Inflammatory macrophage (primary cell): Measurements from ENCODE around the gene CLDN18.
A peak's percentile ranks its signal among the peaks of the same experiment; 100 is the strongest.

Experiments
- DNase-seq, 2 donors: peaks; one replicate each; pipeline ENCODE4 v3.0.0-alpha.2; 2020 to 2022
- total RNA-seq, 18 experiments: gene quantifications; one replicate each; lab custom pipeline; 2026; ENCODE audit warnings: mixed read lengths in 6 of 18, inconsistent platforms in 2 of 18; lab: John Stamatoyannopoulos, UW

CLDN18 gene
- 0 to 0.03 (median 0) reads per million in 18 experiments for total RNA-seq

GRCh38 chr3:138009476-138010272 is at the start of gene CLDN18:
CLDN18 (plus strand) TSS chr3:138010165; CDS start chr3:138010226, 61 bp downstream.
- DNase-seq, result no peak

GRCh38 chr3:137962251-137962650 is 47.7 kb upstream of the CLDN18 start:
- DNase-seq, result no peak

GRCh38 chr3:137963463-137963862 is 46.5 kb upstream of the CLDN18 start:
- DNase-seq, result no peak

- peak; percentile 44 to 64 for DNase-seq
Observed at GRCh38 chr3:137970914-137971831, 38.8 kb upstream of the CLDN18 start.

GRCh38 chr3:137972396-137972795 is 37.6 kb upstream of the CLDN18 start:
- DNase-seq, result no peak

- no peak for DNase-seq
Observed at GRCh38 chr3:137978328-137978727, 31.6 kb upstream of the CLDN18 start.

GRCh38 chr3:137987723-137988122 is 22.2 kb upstream of the CLDN18 start:
- no peak for DNase-seq

GRCh38 chr3:137988152-137988551 is 21.8 kb upstream of the CLDN18 start:
- DNase-seq, result no peak

GRCh38 chr3:137988982-137989381 is 21.0 kb upstream of the CLDN18 start:
- DNase-seq, result no peak

- DNase-seq, result no peak
Observed at GRCh38 chr3:137990427-137990826, 19.5 kb upstream of the CLDN18 start.

- no peak for DNase-seq
Observed at GRCh38 chr3:137992592-137992991, 17.4 kb upstream of the CLDN18 start.

GRCh38 chr3:137998121-137999042 is 11.6 kb upstream of the CLDN18 start:
- no peak for DNase-seq

GRCh38 chr3:138003069-138003468 is 6.9 kb upstream of the CLDN18 start:
- no peak for DNase-seq

- DNase-seq, result no peak
Observed at GRCh38 chr3:138005627-138006026, 4.3 kb upstream of the CLDN18 start.

- no peak for DNase-seq
Observed at GRCh38 chr3:138007898-138008297, 2.1 kb upstream of the CLDN18 start.

GRCh38 chr3:138010273-138010590 is 267 bp downstream of the CLDN18 start:
- DNase-seq, result no peak

GRCh38 chr3:138011722-138012121 is 1.8 kb downstream of the CLDN18 start:
- no peak for DNase-seq

GRCh38 chr3:138012526-138012925 is 2.6 kb downstream of the CLDN18 start:
- no peak for DNase-seq

- DNase-seq, result no peak
Observed at GRCh38 chr3:138016065-138016464, 6.1 kb downstream of the CLDN18 start.

GRCh38 chr3:138019281-138020069 is 9.5 kb downstream of the CLDN18 start:
- no peak for DNase-seq

GRCh38 chr3:138023754-138024153 is 13.8 kb downstream of the CLDN18 start:
- no peak for DNase-seq

- no peak for DNase-seq
Observed at GRCh38 chr3:138025553-138025952, 15.6 kb downstream of the CLDN18 start.
